Prostate gland (tissue), 2 donors: ENCODE data around the gene MTFMT. TPM values are rescaled to one million over a fixed set of nuclear protein-coding genes. Genes with fewer than 3 reads are reported as not detected.

Source experiments
- DNase-seq: peaks from one replicate; pipeline ENCODE4 v3.0.0-alpha.2; 2019; ENCODE audit warnings: low spot score
- H3K27ac ChIP-seq, 2 donors: fragments of 200-600 bp; sonication (generic); 2 replicates each; pipeline ENCODE4 v1.5.1; 2017 to 2019
- H3K27me3 ChIP-seq: fragments of 200-600 bp; sonication (generic); replicated peaks from 2 replicates; pipeline ENCODE4 v1.5.1; 2019; ENCODE audit not compliant: insufficient read depth
- H3K36me3 ChIP-seq, 2 donors: fragments of 200-600 bp; sonication (generic); 1 replicate in 1 of 2; 2 replicates in 1 of 2; pipeline versions ENCODE4 v1.5.1 to v1.8.1; 2017 to 2019
- H3K4me1 ChIP-seq: fragments of 200-600 bp; sonication (generic); replicated peaks from 2 replicates; pipeline ENCODE4 v1.5.1; 2019
- H3K4me3 ChIP-seq, 2 donors: fragments of 200-600 bp; sonication (generic); 2 replicates each; pipeline ENCODE4 v1.5.1; 2017 to 2019
- H3K9me3 ChIP-seq: fragments of 200-600 bp; sonication (generic); 2 replicates; pipeline ENCODE4 v1.5.1; 2017
- CTCF ChIP-seq, 4 experiments: fragments of 200-600 bp in 2 of 4; fragments of 450-650 bp in 2 of 4; sonication (generic) in 2 of 4; IDR thresholded peaks; 1 replicate in 3 of 4; 2 replicates in 1 of 4; pipeline ENCODE4 v1.5.1; 2016 to 2019; ENCODE audit warnings: antibody characterized with exemption in 4 of 4, mild to moderate bottlenecking in 2 of 4, moderate library complexity in 2 of 4
- POLR2A ChIP-seq: fragments of 450-650 bp; IDR thresholded peaks from one replicate; pipeline ENCODE4 v1.6.1; 2016; ENCODE audit warnings: antibody characterized with exemption, mild to moderate bottlenecking
- POLR2AphosphoS5 ChIP-seq: sonication (generic); formaldehyde crosslinking; IDR thresholded peaks from one replicate; pipeline ENCODE4 v1.6.1; 2017; ENCODE audit warnings: antibody characterized with exemption
- WGBS: methylation state at CpG from one replicate; pipeline ENCODE4 v1.1.5; 2018; 5-methylcytosine and 5-hydroxymethylcytosine counted together
- intact Hi-C: fragments of 100-400 bp; cut with DNase I; formaldehyde crosslinking; loops from one replicate; pipeline ENCODE4 v1.14.2; 2022
- total RNA-seq, 2 donors: library from RNA; depleted of rRNA; stranded (reverse); fragments of >200 nt; gene quantifications; one replicate each; pipeline ENCODE4 v1.1.0, GENCODE V29; 2016

The MTFMT gene
- total RNA-seq, 2 donors from 2014 or later = 31.0 to 37.9 TPM

- Histone ChIP-seq H3K27me3 (no peaks in the 10 kb centered on the region), H3K4me3 (no peak overlapping the region), H3K36me3 (no peaks in the 10 kb centered on the region), H3K9me3 (no peaks in the 10 kb centered on the region), H3K27ac (no peak overlapping the region), H3K4me1 (no peaks in the 10 kb centered on the region)
- intact Hi-C loops = loop anchor here (5.0 kb wide), 1 partner anchor 145 kb away; the partner anchor contains the start of gene PLEKHO2
- 25% methylated on average over 3 of the region's 3 CpGs for WGBS
- no peak for TF ChIP-seq POLR2A
- no peak for TF ChIP-seq CTCF (IDR thresholded peaks at IDR 0.05)
- no peak for TF ChIP-seq POLR2AphosphoS5
- no peak for DNase-seq
Measured at GRCh38 chr15:64987136-64987535, 42.3 kb downstream of the MTFMT start.

- no peak for TF ChIP-seq POLR2A
- no peak for TF ChIP-seq POLR2AphosphoS5
- no peak for TF ChIP-seq CTCF (IDR thresholded peaks at IDR 0.05)
- H3K4me3 ChIP-seq = no peak overlapping the region
- H3K9me3 ChIP-seq = no peaks in the 10 kb centered on the region
- peak overlapping the region; percentile 44 for H3K27ac ChIP-seq
- H3K36me3 ChIP-seq = no peaks in the 10 kb centered on the region
- no peaks in the 10 kb centered on the region for H3K4me1 ChIP-seq
- intact Hi-C loops = loop anchor here (5.0 kb wide), 1 partner anchor 143 kb away; the partner anchor contains the start of gene PLEKHO2
- 31% methylated on average over 9 of the region's 9 CpGs for WGBS
- H3K27me3 ChIP-seq = no peaks in the 10 kb centered on the region
- no peak for DNase-seq
Measured at GRCh38 chr15:64985366-64986033, 43.9 kb downstream of the MTFMT start.

GRCh38 chr15:64982472-64982871 is 47.0 kb downstream of the MTFMT start:
- TF ChIP-seq CTCF (IDR thresholded peaks at IDR 0.05) (no peak), POLR2AphosphoS5 (no peak), POLR2A (no peak)
- 89% methylated on average over 1 of the region's 1 CpG for WGBS
- no peak overlapping the region for H3K4me3 ChIP-seq
- intact Hi-C loops = no loop called here
- H3K27ac ChIP-seq = no peak overlapping the region
- H3K4me1 ChIP-seq = no peaks in the 10 kb centered on the region
- no peak for DNase-seq
- H3K27me3 ChIP-seq = no peaks in the 10 kb centered on the region
- H3K36me3 ChIP-seq = no peaks in the 10 kb centered on the region
- no peaks in the 10 kb centered on the region for H3K9me3 ChIP-seq

- H3K4me3 ChIP-seq = no peak overlapping the region
- no peaks in the 10 kb centered on the region for H3K9me3 ChIP-seq
- no peak for DNase-seq
- intact Hi-C loops = no loop called here
- no peaks in the 10 kb centered on the region for H3K4me1 ChIP-seq
- H3K36me3 ChIP-seq = no peaks in the 10 kb centered on the region
- WGBS = 81% methylated on average over 6 of the region's 6 CpGs
- no peak overlapping the region for H3K27ac ChIP-seq
- no peaks in the 10 kb centered on the region for H3K27me3 ChIP-seq
- TF ChIP-seq CTCF (IDR thresholded peaks at IDR 0.05) (no peak), POLR2AphosphoS5 (no peak), POLR2A (no peak)
Measured at GRCh38 chr15:64981812-64982431, 47.5 kb downstream of the MTFMT start.
